Measurements from ENCODE around the gene DEDD.

The DEDD gene

GRCh38 chr1:161162806-161163205, 30.3 kb upstream of the DEDD start:
- DNase-seq (ENCODE audit: low read depth): no peak

DNA sequence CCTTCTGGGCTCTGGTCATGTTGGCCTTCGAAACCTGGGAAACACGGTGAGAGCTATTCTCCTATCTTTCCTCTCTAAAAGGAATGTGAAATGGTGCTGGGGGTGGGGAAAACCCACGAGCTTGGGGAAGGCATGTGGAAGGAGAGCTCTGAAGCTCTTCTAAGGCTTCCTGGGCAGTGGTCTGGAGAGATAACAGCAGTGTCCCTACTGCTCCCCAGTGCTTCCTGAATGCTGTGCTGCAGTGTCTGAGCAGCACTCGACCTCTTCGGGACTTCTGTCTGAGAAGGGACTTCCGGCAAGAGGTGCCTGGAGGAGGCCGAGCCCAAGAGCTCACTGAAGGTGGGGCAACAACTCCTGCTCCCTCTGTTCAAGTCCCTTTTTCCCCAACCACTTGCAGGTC, 29.6 kb upstream of the DEDD start:
- DNase-seq (ENCODE audit: low read depth): no peak

GRCh38 chr1:161161652-161162051, 29.2 kb upstream of the DEDD start:
- DNase-seq (ENCODE audit: low read depth): no peak

GRCh38 chr1:161160671-161161145, 28.2 kb upstream of the DEDD start:
- DNase-seq (ENCODE audit: low read depth): no peak

DNA sequence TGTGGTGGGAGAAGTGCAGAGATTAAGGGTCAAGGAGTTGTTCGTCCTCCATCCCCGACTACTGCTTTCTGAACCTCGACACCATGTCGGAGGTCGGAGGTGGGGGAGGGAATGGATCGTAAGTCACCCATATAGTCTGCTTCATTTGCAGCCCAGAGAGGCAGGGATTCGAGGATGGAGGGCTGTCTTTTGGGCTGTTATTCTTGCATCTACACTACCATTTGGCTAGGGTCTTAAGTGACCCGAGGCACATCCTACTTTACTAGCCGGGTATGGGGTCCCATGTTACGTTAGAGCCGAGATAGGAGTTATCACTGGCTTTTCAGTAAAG, 27.4 kb upstream of the DEDD start:
- DNase-seq (ENCODE audit: low read depth): no peak

GRCh38 chr1:161159087-161159912, 26.8 kb upstream of the DEDD start, which contains the start of gene USP21:
Gene USP21, plus strand, starts transcription at chr1:161159500. Its CDS starts 1,141 bp downstream, at chr1:161160641.
- DNase-seq (ENCODE audit: low read depth): peak; percentile 94

GRCh38 chr1:161158316-161159010, 26.0 kb upstream of the DEDD start:
- peak; percentile 54 for DNase-seq (ENCODE audit: low read depth)

GRCh38 chr1:161157867-161158266, 25.4 kb upstream of the DEDD start:
- DNase-seq (ENCODE audit: low read depth): no peak

DNA sequence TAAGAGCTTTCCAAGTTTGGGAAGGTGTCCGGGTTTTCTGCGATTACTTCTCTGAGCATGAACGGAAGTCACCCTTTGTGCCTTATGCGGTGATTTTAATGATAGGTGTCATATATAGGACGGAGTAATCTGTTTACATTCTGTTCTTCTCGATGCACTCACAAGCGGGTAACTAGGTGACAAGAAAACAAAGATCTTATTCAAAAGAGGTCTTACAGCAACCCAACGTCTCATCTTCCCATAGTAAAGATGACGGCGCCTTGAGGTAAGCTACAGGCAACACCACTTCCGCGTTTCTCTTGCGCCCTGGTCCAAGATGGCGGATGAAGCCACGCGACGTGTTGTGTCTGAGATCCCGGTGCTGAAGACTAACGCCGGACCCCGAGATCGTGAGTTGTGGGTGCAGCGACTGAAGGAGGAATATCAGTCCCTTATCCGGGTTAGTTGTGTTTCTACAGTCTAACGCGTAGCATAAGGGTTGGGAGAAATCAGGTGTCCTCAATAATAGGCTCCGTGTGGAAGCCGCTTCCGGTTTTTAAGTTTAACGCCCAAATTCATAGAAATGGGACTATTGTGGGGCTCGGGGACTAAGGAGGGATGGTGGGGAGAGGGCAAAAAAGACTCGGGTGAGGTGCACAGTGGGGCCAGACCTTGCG, 21.3 kb upstream of the DEDD start, which contains the start of gene UFC1:
Gene UFC1, plus strand, starts transcription at position 297 of the 656 bp plus-strand sequence. Its CDS starts 20 bp downstream, at position 317.
- peak; percentile 93 for DNase-seq (ENCODE audit: low read depth)

- DNase-seq (ENCODE audit: low read depth): no peak
Observed at GRCh38 chr1:161153176-161153575, 20.7 kb upstream of the DEDD start.

GRCh38 chr1:161145832-161146231, 13.4 kb upstream of the DEDD start:
- DNase-seq (ENCODE audit: low read depth): no peak

GRCh38 chr1:161140755-161141400, 8.4 kb upstream of the DEDD start:
- DNase-seq (ENCODE audit: low read depth): no peak

DNA sequence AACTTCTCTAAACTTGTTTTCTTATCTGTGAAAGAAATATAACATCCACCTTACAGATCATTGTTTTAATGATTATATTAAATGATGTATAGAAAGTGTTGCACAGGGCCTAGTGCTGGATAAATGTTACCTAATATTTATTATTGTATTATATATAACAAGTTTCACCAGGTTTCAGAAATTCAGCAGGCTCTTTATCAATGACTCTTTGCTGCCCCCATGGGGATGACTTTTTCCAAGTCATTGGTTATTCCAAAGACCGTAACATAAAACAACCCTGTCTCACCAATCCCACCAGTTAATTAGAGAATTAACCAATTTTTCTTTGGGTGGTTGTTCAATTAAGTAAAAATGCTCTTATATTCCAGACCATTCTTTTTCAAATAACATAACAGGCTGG, 7.3 kb upstream of the DEDD start:
- peak; percentile 72 for DNase-seq (ENCODE audit: low read depth)

- no peak for DNase-seq (ENCODE audit: low read depth)
Observed at GRCh38 chr1:161138431-161138830, 6.0 kb upstream of the DEDD start.

DNA sequence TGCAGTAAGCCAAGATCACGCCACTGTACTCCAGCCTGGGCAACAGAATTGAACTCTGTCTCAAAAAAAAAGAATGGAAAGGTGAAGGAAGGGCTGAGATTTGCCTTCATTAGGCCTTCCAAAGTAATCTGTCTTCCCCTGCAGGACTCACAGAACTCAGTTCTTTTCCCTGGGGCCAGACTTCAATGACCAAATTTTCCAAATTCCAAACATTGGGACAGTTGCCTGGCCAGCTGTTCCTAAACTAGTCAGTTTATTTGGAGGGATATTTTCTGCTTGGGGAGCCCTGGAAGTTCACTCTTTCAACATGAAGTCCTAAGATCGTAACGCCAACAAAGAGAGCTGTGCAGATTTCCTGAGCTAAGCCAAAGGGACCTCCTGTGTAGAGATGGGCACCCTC, 5.4 kb upstream of the DEDD start:
- DNase-seq (ENCODE audit: low read depth): no peak

DNA sequence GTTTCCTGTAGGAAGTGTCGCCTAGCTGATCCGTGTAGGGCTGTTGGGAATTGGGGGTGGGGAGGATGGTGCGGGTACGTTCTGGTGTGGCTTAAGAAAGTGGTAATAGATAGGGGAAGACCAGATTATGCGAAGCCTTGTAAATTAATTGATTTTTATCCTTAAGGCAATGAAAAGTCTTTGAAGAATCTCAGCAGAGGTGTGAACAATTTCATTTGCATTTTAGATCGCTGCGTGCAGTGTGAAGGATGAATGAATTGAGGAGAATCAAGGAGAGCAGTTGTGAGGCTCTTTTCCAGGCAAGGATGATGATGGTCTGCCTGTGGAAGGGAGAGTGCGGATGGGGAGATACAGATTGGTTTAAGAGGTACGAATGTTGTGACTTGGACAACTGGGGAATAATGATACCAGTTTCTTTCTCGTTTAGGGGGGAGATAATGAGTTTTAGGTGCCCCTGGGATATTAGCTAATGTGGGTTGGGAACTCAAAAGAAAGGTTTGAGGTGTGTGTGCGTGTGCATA, 813 bp upstream of the DEDD start:
- DNase-seq (ENCODE audit: low read depth): peak; percentile 38

- peak; percentile 42 for DNase-seq (ENCODE audit: low read depth)
Observed at GRCh38 chr1:161131523-161132409, 701 bp downstream of the DEDD start.

- DNase-seq (ENCODE audit: low read depth): no peak
Observed at GRCh38 chr1:161130266-161130665, 2.2 kb downstream of the DEDD start.

GRCh38 chr1:161128591-161129420, 3.7 kb downstream of the DEDD start:
- DNase-seq (ENCODE audit: low read depth): no peak

DNA sequence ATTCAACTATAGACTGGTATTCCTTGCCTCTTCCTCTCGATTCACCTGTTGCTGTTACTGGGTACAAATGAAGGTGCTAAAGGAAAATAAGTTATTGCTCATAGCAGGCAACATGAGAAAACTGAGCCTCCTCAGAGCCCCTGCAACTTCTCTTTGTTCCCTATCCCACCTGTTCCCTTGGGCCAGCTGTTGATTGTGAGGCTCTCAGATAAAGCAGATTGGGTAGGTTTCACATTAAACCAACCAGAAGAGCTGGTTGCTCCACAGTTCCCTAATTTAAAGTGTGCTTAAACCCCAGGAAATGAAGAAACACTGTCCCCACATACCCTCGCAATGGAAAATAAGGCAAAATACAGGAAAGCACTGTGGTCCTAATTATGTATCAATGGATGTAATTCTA, 4.8 kb downstream of the DEDD start:
- no peak for DNase-seq (ENCODE audit: low read depth)
